Stimulated activated naive CD8-positive, alpha-beta T cell treated with anti-CD3 and anti-CD28 coated beads, Interleukin-15, Interleukin-2, amounts not matched to agents 100 ng/mL and 50 ng/mL, for 24 hours (primary cell): ENCODE results near the gene C3orf52.

ENCODE experiments used
- H3K27ac Mint-ChIP-seq: one replicate; pipeline ENCODE4 v1.8.0; 2021; ENCODE audit warnings: mild to moderate bottlenecking, mixed read lengths
- H3K27me3 Mint-ChIP-seq: one replicate; pipeline ENCODE4 v1.8.0; 2021; ENCODE audit warnings: mixed read lengths
- H3K36me3 Mint-ChIP-seq: one replicate; pipeline ENCODE4 v1.8.0; 2021; ENCODE audit warnings: low read depth, mixed read lengths
- H3K4me1 Mint-ChIP-seq: one replicate; pipeline ENCODE4 v1.8.0; 2021; ENCODE audit warnings: low read depth, mixed read lengths
- H3K4me3 Mint-ChIP-seq: one replicate; pipeline ENCODE4 v1.8.0; 2021; ENCODE audit warnings: mild to moderate bottlenecking, mixed read lengths
- H3K9me3 Mint-ChIP-seq: one replicate; pipeline ENCODE4 v1.8.0; 2021; ENCODE audit warnings: mixed read lengths

The C3orf52 gene

DNA sequence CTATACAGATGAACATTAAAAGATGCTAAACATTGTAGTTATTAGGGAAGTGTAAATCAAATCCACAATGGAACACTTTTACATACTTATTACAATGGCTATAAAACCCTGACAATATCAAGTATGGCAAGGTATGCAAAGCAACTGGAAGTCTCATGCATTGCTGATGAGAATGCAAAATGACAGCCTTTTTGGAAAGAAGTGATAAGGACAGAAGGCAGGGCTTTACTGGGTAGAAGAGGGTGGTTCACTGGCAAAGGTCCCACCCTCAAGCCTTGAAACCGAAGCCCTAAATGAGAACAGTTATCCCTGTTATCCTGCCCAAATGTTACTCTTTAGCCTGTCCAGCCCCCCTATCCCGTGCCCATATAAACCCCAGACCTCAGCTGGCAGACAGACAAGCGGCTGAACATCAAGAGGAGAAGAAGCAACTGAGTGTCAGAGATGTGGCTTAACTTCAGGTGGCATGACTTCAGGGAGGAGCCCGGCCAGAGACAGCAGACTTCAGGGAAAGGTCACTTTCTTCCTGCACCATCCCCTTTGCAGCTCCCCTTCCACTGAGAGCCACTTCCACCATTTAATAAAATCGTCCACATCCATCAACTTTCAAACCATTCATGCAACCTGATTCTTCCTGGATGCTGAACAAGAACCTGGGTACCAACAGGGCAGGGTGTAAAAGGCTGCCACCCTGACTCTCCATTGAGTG lies 47.6 kb downstream of the C3orf52 start:
- Mint-ChIP-seq H3K4me1 (peaks cover 86% of the 10 kb centered on the region), H3K27me3 (no peaks in the 10 kb centered on the region), H3K4me3 (peak overlapping the region; percentile 85), H3K9me3 (no peaks in the 10 kb centered on the region), H3K27ac (peak overlapping the region; percentile 93), H3K36me3 (no peaks in the 10 kb centered on the region)

DNA sequence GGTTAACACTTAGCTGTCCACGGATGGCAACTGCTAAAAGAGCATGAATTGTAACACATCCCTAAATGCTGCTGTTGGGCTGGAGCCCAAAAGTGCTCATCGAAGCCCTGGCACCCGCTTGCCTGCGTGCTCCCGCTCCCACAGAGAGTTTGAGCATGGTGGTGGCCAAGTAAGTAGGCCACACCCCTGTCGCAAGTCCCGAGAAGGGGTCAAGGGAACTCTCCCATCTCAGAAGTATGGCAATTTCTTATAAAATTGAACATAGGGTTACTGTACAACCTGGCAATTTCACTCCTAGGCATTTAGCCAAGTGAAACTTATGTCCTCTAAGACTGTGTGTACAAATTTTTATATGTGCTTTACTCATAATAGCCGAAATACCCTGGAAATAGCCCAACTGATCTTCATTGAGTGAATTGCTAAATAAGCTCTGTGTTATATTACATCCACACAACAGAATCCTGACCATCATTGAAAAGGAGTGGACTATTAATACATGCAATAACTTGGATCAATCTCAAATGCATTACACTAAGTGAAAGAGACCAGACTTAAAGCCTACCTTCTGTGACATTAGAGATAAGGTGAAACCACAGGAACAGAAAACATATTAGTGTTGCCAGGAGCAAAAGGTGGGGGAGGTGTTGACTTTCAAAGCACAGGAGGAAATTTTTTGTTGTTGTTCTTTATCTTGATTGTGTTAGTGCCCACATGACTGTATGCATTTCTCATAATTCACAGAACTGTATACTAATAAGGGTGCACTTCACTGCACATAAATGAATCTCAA lies 48.3 kb downstream of the C3orf52 start:
- H3K36me3 Mint-ChIP-seq = no peaks in the 10 kb centered on the region
- no peaks in the 10 kb centered on the region for H3K9me3 Mint-ChIP-seq
- H3K27ac Mint-ChIP-seq = peak overlapping the region; percentile 93
- H3K4me1 Mint-ChIP-seq = peaks cover 79% of the 10 kb centered on the region
- no peaks in the 10 kb centered on the region for H3K27me3 Mint-ChIP-seq
- peak overlapping the region; percentile 15 for H3K4me3 Mint-ChIP-seq

DNA sequence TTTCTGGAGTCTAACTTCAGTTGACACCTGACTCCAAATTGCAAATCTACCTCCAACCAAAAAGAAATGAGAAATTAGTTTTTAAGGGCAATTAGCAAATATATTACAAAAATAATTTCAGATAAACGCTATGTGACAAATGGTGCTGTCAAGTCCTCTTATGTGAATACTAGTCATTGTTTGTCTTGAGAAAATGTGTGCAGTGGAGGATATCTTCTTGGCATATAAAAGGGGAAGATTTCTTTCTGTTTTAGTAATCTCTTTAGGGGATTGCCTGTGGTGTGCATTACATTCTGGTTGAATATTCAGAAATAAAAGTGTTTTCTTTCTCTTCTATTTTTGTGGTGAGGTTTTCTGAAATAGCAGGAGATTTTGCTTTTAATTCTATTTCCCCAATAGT lies 49.9 kb downstream of the C3orf52 start:
- Mint-ChIP-seq H3K4me3 (no peak overlapping the region), H3K4me1 (peaks cover 65% of the 10 kb centered on the region), H3K27me3 (no peaks in the 10 kb centered on the region), H3K27ac (peak overlapping the region; percentile 13), H3K36me3 (no peaks in the 10 kb centered on the region), H3K9me3 (no peaks in the 10 kb centered on the region)

DNA sequence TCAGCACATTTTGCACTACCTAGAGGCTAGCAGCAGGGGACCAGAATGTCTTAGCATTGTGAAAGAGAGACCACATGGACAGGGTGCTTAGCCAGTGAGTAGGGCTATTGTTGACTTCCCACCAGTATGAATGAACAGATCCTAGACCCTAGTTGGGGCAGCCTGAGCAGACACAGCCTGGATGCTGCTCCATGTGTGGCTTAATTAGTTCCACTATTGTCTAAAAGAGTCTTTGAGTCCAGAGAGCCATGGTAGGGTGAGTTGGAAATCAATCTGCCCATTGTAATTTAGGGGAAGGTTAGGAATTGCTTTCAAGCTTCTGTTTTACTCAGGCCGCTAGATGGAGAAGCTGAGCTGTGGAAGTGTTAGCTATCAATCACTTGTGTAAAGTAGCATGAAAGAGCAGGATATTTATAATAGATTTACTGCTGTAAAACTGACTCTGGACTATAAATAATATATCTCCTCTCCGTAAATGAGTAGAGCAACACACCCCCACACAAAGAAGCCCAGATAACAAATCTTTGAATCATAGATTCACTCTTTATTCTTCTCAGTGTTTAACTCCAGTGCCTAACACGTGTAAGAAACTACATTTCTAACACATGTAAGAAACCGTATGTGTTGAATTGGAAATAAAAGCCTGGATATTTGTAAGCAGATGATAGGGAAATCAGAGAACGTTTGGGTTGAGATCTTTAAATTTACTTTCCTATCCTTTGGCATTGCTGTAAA lies 50.9 kb downstream of the C3orf52 start:
- no peaks in the 10 kb centered on the region for H3K27me3 Mint-ChIP-seq
- no peak overlapping the region for H3K4me3 Mint-ChIP-seq
- peaks cover 59% of the 10 kb centered on the region for H3K4me1 Mint-ChIP-seq
- no peaks in the 10 kb centered on the region for H3K36me3 Mint-ChIP-seq
- no peaks in the 10 kb centered on the region for H3K9me3 Mint-ChIP-seq
- peak overlapping the region; percentile 61 for H3K27ac Mint-ChIP-seq

DNA sequence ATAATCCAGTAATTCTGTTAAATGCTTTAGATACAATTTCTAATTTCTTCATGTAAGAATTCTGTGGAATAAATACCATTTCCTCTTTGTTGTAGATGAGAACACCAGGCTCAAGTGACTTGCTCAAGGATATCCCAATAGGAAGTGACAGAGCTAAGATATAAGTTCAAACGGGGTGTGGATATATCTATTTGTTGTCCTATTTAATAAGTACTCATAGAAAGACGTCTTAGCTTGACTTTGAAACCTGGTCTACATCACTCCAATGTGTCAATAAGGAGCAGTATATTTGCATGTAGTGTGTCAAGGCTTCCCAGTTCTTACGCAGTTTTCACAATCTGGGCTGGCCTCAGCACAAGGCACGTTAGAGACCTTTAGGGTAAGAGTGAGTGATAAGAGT lies 51.6 kb downstream of the C3orf52 start:
- Mint-ChIP-seq H3K4me1 (peaks cover 52% of the 10 kb centered on the region), H3K36me3 (no peaks in the 10 kb centered on the region), H3K27me3 (no peaks in the 10 kb centered on the region), H3K9me3 (no peaks in the 10 kb centered on the region), H3K27ac (no peak overlapping the region), H3K4me3 (no peak overlapping the region)

DNA sequence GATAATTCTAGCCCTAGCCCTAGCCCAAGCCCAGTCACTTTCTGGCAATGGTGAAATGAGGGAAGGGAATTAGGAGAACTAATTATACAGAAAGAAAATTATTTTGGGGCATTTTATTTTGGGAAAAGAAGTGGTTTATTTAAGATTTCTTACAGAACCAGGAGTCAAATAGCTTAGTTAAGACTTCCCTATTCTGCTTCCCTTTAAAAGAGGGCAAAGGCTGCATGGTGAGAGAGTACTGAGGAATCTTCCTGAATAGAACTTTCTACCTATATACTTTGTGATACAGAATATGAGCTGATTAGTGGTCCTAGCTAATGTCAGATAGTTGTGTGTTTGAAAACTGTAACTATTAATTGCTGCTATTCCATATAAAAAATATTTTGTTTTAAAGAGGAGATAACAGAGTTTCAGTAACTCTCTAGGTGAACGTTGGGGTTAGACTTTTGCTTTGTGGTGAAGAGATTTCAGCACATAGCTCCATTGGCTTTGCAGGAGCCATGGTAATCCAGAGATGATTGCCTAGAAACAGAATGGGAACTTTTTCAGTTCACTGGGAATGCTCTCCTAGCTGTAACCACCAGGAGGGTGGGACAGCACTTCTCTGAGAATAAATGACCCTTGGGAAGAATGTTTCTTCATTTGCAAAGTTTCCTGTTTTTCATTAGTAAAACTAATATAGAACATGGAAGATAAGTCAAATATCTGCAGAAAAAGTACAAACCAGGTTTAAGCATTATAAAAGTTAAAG lies 52.2 kb downstream of the C3orf52 start:
- no peaks in the 10 kb centered on the region for H3K27me3 Mint-ChIP-seq
- peaks cover 50% of the 10 kb centered on the region for H3K4me1 Mint-ChIP-seq
- H3K9me3 Mint-ChIP-seq = no peaks in the 10 kb centered on the region
- H3K36me3 Mint-ChIP-seq = no peaks in the 10 kb centered on the region
- H3K4me3 Mint-ChIP-seq = no peak overlapping the region
- no peak overlapping the region for H3K27ac Mint-ChIP-seq

DNA sequence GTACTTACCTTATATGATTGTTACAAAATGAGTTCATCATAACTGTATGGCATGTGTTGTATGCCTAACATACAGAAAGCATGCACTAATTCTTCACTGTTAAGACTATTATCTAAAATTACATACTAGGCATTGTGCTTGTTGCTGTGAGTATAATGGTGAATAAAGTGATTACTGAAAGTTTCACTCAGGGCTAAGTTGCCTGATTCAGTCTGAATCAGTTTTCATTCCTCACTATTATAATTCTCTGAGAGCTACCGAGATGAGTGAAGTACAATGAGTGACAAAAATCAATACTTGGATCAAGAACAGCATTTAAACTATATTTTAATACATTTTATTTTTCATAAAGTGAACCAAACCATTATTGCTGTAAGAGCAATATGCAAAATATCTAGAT lies 54.4 kb downstream of the C3orf52 start:
- Mint-ChIP-seq H3K4me1 (peaks cover 35% of the 10 kb centered on the region), H3K36me3 (peaks cover 5% of the 10 kb centered on the region), H3K9me3 (peaks cover under 1% of the 10 kb centered on the region), H3K27ac (peak overlapping the region; percentile 29), H3K4me3 (no peak overlapping the region), H3K27me3 (no peaks in the 10 kb centered on the region)

DNA sequence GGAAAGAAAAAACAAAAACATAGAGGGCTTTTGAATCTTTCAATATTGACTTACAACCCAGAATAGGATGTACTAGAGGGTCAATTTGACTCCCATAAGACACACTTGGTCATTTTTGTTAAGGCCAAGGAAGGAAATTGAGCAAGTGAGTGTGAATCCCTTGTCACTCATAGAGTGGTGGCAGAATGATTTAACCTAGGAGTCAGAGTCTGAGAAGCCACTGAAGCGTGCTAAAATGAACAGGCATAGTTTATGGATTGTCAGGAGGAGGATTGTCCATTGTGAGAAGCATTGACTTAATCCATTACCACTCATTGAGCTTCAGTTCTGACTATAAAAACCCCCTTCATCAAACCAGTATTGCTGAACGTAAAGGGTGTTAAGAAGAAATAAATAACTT lies 55.1 kb downstream of the C3orf52 start:
- H3K27ac Mint-ChIP-seq = no peak overlapping the region
- no peaks in the 10 kb centered on the region for H3K27me3 Mint-ChIP-seq
- H3K36me3 Mint-ChIP-seq = peaks cover 10% of the 10 kb centered on the region
- H3K4me1 Mint-ChIP-seq = peaks cover 28% of the 10 kb centered on the region
- H3K9me3 Mint-ChIP-seq = peaks cover 5% of the 10 kb centered on the region
- H3K4me3 Mint-ChIP-seq = no peak overlapping the region

DNA sequence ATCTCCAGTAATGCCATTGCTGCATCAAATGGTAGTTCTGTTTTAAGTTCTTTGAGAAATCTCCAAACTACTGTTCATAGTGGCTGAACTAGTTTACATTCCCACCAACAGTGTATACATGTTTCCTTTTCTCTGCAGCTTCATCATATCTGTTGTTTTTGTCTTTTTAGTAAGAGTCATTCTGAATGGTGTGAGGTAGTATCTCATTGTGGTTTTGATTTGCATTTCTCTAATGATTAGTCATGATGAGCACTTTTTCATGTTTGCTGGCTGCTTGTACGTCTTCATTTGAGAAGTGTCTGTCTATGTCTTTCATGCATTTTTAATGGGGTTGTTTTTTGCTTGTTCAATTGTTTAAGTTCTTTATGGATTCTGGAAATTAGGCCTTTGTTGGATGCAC lies 57.1 kb downstream of the C3orf52 start:
- Mint-ChIP-seq H3K27ac (peak overlapping the region; percentile 24), H3K4me3 (peak overlapping the region; percentile 25)

DNA sequence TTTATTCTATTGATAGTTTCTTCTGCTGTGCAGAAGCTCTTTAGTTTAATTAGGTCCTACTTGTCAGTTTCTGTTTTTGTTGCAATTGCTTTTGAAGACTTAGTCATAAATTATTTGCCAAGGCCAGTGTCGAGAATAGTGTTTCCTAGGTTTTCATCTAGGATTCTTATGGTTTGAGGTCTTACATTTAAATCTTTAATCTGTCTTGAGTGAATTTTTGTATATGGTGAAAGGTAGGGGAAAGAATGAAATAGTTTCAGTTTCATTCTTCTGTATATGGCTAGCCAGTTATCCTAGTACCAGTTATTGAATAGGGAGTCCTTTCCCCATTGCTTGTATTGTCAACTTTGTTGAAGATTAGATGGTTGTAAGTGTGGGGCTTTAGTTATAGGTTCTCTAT lies 57.5 kb downstream of the C3orf52 start:
- no peaks in the 10 kb centered on the region for H3K27me3 Mint-ChIP-seq

More for the DNA sequence above, 57.1 kb downstream of the C3orf52 start:
- Mint-ChIP-seq H3K36me3 (peaks cover 14% of the 10 kb centered on the region), H3K9me3 (peaks cover 10% of the 10 kb centered on the region), H3K27me3 (no peaks in the 10 kb centered on the region), H3K4me1 (peaks cover 11% of the 10 kb centered on the region)

DNA sequence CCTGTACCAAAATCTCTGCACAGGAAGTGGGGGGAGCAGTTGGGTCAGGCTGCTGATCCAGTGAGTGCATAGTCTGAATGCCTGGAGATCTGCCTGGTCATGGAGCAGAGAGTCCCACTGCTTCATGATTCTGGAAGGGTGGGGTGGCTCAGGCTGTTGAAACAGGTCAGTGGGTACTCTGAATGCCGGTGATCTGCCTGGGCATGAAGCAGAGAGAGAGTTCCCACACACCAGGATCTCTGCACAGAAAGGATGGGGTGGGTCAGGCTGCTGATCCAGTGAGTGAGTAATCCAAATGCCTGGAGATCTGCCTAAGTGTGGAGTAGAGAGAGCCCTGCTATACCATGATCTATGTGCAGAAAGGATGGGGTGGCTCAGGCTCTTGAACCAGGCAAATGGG lies 62.9 kb downstream of the C3orf52 start:
- Mint-ChIP-seq H3K4me1 (no peaks in the 10 kb centered on the region), H3K4me3 (no peak overlapping the region), H3K27ac (no peak overlapping the region), H3K27me3 (no peaks in the 10 kb centered on the region), H3K36me3 (peaks cover 14% of the 10 kb centered on the region), H3K9me3 (peaks cover 16% of the 10 kb centered on the region)

More for the DNA sequence above, 57.5 kb downstream of the C3orf52 start:
- H3K36me3 Mint-ChIP-seq = peaks cover 14% of the 10 kb centered on the region
- H3K27ac Mint-ChIP-seq = peak overlapping the region; percentile 24
- H3K4me3 Mint-ChIP-seq = peak overlapping the region; percentile 25
- H3K4me1 Mint-ChIP-seq = peaks cover 11% of the 10 kb centered on the region
- peaks cover 10% of the 10 kb centered on the region for H3K9me3 Mint-ChIP-seq

DNA sequence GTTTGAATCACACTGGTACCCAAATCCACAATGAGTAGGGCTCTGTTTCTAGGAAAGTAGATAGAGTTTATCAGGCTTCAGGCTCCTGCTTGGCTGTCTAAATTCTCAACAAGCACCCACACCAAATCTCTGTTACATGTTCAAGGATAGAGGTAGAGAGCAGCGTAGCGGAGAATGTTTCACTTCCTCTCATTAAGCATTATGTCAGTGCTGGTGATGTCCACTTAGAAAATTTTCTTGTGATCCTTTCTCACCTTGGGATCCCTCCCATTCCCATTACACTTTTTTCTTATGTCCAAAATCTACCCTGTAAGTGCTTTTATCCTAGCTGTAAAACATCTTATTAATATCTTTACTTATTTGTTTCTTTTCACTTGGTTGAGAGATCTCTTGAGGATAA lies 81.6 kb downstream of the C3orf52 start:
- H3K4me1 Mint-ChIP-seq = no peaks in the 10 kb centered on the region
- H3K36me3 Mint-ChIP-seq = no peaks in the 10 kb centered on the region
- H3K4me3 Mint-ChIP-seq = no peak overlapping the region
- no peak overlapping the region for H3K27ac Mint-ChIP-seq
- no peaks in the 10 kb centered on the region for H3K27me3 Mint-ChIP-seq
- H3K9me3 Mint-ChIP-seq = peaks cover 7% of the 10 kb centered on the region
